ENCODE measurements around the gene OPCML. TPM values are rescaled to one million over a fixed set of nuclear protein-coding genes. Genes with fewer than 3 reads are reported as not detected.

Gene OPCML
- total and polyA plus RNA-seq, 2 of the 13 experiments (the other 11 are each of a cell fraction or from before 2014, with no cell fraction given): not detected

DNA sequence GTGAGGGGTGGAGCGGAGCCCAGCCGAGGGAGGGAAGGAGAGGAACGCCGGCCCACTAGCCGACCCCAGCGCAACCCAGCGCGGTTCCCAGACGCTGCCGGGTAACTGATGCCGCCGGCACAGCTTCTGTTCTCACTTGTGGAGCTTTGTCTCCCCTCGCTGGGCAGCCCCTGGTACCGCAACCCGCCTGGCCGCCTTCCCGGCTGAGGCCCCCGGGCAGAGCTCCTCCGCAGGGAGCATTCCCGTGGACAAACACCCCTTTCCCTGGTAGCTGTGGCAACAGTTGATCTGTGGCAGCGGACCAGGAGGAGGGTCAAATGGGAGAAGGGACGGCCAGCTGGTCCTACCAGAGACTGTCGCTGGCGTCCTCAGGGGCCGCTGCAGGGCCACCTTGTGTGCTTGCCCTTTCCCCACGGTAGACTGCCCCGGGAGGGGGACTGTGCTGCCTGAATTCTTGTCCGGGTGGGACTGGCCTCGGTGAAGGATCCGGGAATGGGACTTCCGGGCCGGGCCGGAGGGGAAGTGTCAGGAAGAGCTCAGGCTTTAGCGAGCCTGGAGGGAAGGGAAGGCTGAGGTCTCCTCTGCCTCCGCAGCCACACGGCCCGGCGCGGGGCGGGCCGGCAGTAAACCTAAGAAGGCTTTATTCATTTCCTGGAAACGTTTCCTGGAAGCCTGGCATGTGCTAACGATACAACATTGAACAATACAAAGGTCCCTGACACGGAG is 468.0 kb downstream of the OPCML start (continued):
- TF ChIP-seq, protein P1, sequence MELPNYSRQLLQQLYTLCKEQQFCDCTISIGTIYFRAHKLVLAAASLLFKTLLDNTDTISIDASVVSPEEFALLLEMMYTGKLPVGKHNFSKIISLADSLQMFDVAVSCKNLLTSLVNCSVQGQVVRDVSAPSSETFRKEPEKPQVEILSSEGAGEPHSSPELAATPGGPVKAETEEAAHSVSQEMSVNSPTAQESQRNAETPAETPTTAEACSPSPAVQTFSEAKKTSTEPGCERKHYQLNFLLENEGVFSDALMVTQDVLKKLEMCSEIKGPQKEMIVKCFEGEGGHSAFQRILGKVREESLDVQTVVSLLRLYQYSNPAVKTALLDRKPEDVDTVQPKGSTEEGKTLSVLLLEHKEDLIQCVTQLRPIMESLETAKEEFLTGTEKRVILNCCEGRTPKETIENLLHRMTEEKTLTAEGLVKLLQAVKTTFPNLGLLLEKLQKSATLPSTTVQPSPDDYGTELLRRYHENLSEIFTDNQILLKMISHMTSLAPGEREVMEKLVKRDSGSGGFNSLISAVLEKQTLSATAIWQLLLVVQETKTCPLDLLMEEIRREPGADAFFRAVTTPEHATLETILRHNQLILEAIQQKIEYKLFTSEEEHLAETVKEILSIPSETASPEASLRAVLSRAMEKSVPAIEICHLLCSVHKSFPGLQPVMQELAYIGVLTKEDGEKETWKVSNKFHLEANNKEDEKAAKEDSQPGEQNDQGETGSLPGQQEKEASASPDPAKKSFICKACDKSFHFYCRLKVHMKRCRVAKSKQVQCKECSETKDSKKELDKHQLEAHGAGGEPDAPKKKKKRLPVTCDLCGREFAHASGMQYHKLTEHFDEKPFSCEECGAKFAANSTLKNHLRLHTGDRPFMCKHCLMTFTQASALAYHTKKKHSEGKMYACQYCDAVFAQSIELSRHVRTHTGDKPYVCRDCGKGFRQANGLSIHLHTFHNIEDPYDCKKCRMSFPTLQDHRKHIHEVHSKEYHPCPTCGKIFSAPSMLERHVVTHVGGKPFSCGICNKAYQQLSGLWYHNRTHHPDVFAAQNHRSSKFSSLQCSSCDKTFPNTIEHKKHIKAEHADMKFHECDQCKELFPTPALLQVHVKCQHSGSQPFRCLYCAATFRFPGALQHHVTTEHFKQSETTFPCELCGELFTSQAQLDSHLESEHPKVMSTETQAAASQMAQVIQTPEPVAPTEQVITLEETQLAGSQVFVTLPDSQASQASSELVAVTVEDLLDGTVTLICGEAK (IDR thresholded peaks at IDR 0.05): no peak
- TF ChIP-seq, protein P1 (CRISPR knock-in tag; IDR thresholded peaks at IDR 0.05): 0 out of 2 replicates have a peak, but pooled peaks have one; percentile 25
- TF ChIP-seq ZNF766 (CRISPR knock-in tag; IDR thresholded peaks at IDR 0.05; ENCODE audit: borderline replicate concordance): no peak
- TF ChIP-seq, protein P2, sequence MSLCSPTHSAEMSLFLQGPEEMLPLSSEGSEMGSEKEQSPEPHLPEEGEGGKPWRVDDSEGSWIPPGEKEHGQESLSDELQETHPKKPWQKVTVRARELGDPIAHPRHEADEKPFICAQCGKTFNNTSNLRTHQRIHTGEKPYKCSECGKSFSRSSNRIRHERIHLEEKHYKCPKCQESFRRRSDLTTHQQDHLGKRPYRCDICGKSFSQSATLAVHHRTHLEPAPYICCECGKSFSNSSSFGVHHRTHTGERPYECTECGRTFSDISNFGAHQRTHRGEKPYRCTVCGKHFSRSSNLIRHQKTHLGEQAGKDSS (CRISPR knock-in tag; IDR thresholded peaks at IDR 0.05; ENCODE audit: borderline replicate concordance, low read depth): no peak
- TF ChIP-seq, protein P3, sequence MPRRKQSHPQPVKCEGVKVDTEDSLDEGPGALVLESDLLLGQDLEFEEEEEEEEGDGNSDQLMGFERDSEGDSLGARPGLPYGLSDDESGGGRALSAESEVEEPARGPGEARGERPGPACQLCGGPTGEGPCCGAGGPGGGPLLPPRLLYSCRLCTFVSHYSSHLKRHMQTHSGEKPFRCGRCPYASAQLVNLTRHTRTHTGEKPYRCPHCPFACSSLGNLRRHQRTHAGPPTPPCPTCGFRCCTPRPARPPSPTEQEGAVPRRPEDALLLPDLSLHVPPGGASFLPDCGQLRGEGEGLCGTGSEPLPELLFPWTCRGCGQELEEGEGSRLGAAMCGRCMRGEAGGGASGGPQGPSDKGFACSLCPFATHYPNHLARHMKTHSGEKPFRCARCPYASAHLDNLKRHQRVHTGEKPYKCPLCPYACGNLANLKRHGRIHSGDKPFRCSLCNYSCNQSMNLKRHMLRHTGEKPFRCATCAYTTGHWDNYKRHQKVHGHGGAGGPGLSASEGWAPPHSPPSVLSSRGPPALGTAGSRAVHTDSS (CRISPR knock-in tag; conservative IDR thresholded peaks at IDR 0.05): no peak
- no peak for TF ChIP-seq ZNF33A (CRISPR knock-in tag; IDR thresholded peaks at IDR 0.05; ENCODE audit: borderline replicate concordance)
- TF ChIP-seq XRCC5 (optimal IDR thresholded peaks at IDR 0.05; ENCODE audit: low read length): peak; percentile 40
- TF ChIP-seq SMC3 (IDR thresholded peaks at IDR 0.05; ENCODE audit: low read length): no peak
- TF ChIP-seq ZNF530 (CRISPR knock-in tag; IDR thresholded peaks at IDR 0.05; ENCODE audit: low read depth): no peak
- TF ChIP-seq KDM4B (CRISPR knock-in tag; IDR thresholded peaks at IDR 0.05): no peak
- TF ChIP-seq, protein P4, sequence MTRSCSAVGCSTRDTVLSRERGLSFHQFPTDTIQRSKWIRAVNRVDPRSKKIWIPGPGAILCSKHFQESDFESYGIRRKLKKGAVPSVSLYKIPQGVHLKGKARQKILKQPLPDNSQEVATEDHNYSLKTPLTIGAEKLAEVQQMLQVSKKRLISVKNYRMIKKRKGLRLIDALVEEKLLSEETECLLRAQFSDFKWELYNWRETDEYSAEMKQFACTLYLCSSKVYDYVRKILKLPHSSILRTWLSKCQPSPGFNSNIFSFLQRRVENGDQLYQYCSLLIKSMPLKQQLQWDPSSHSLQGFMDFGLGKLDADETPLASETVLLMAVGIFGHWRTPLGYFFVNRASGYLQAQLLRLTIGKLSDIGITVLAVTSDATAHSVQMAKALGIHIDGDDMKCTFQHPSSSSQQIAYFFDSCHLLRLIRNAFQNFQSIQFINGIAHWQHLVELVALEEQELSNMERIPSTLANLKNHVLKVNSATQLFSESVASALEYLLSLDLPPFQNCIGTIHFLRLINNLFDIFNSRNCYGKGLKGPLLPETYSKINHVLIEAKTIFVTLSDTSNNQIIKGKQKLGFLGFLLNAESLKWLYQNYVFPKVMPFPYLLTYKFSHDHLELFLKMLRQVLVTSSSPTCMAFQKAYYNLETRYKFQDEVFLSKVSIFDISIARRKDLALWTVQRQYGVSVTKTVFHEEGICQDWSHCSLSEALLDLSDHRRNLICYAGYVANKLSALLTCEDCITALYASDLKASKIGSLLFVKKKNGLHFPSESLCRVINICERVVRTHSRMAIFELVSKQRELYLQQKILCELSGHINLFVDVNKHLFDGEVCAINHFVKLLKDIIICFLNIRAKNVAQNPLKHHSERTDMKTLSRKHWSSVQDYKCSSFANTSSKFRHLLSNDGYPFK (CRISPR knock-in tag; IDR thresholded peaks at IDR 0.05; ENCODE audit: borderline replicate concordance): no peak
- no peak; the same call in 1 of the 2 replicates for TF ChIP-seq CBX5 (CRISPR knock-in tag; IDR thresholded peaks at IDR 0.05; ENCODE audit: borderline replicate concordance)
- TF ChIP-seq, protein P5, sequence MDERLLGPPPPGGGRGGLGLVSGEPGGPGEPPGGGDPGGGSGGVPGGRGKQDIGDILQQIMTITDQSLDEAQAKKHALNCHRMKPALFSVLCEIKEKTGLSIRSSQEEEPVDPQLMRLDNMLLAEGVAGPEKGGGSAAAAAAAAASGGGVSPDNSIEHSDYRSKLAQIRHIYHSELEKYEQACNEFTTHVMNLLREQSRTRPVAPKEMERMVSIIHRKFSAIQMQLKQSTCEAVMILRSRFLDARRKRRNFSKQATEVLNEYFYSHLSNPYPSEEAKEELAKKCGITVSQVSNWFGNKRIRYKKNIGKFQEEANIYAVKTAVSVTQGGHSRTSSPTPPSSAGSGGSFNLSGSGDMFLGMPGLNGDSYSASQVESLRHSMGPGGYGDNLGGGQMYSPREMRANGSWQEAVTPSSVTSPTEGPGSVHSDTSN (CRISPR knock-in tag; IDR thresholded peaks at IDR 0.05): no peak

All from HepG2 (cell line).